ENCODE measurements around the gene PSME2.

- TF ChIP-seq, protein P1, sequence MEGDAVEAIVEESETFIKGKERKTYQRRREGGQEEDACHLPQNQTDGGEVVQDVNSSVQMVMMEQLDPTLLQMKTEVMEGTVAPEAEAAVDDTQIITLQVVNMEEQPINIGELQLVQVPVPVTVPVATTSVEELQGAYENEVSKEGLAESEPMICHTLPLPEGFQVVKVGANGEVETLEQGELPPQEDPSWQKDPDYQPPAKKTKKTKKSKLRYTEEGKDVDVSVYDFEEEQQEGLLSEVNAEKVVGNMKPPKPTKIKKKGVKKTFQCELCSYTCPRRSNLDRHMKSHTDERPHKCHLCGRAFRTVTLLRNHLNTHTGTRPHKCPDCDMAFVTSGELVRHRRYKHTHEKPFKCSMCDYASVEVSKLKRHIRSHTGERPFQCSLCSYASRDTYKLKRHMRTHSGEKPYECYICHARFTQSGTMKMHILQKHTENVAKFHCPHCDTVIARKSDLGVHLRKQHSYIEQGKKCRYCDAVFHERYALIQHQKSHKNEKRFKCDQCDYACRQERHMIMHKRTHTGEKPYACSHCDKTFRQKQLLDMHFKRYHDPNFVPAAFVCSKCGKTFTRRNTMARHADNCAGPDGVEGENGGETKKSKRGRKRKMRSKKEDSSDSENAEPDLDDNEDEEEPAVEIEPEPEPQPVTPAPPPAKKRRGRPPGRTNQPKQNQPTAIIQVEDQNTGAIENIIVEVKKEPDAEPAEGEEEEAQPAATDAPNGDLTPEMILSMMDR (IDR thresholded peaks at IDR 0.05) = no peak
- TF ChIP-seq POLR2A (IDR thresholded peaks at IDR 0.05) = no peak
- no peak for TF ChIP-seq POLR2AphosphoS5 (IDR thresholded peaks at IDR 0.05)
Measured at GRCh38 chr14:24138396-24139271, 7.8 kb downstream of the PSME2 start.
